Activated naive CD8-positive, alpha-beta T cell treated with anti-CD3 and anti-CD28 coated beads, Interleukin-2, amount 50 U/mL, for 16 hours (primary cell): ENCODE results near the gene BCO1.
"Not testable (repeated sequence)": the region's sequence is repeated elsewhere in the genome, so short reads cannot be mapped to it uniquely, and the experiment has no call there.

ENCODE experiments used
- DNase-seq: peaks from one replicate; pipeline ENCODE4 v3.0.0-alpha.2; 2020; ENCODE audit warnings: low read depth, low spot score

The BCO1 gene, protein sequence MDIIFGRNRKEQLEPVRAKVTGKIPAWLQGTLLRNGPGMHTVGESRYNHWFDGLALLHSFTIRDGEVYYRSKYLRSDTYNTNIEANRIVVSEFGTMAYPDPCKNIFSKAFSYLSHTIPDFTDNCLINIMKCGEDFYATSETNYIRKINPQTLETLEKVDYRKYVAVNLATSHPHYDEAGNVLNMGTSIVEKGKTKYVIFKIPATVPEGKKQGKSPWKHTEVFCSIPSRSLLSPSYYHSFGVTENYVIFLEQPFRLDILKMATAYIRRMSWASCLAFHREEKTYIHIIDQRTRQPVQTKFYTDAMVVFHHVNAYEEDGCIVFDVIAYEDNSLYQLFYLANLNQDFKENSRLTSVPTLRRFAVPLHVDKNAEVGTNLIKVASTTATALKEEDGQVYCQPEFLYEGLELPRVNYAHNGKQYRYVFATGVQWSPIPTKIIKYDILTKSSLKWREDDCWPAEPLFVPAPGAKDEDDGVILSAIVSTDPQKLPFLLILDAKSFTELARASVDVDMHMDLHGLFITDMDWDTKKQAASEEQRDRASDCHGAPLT

DNA sequence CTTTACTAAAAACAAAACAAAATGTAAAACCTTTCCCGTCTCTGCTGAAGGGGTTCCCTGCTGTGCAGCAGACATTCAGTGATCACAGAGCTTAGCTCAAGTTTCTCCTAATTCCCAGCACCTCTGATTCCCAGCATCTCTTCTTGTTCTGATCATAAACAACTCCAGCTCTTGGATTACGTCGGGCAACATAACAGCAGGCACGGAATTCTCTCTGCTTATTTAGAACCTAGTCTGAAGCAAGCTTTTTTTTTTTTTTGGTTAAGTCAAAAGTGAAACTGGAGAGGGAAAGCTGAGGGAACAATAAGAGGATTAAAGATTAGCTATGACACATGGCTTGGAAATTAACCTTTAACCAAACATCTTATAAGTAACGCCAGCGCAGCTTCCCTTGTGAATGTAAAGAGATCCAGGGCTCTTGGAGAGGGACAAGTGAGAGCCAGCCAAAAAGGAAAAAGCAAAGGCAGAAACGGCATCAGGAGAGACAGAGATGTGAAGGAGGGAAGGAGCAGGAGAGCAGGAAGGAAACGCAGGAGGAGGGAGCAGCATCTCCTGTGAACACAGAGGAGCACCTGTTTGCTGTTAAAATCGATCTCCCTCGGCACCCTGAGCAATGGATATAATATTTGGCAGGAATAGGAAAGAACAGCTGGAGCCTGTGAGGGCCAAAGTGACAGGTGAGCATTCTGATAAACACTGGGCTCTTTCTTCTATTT, at the start of gene BCO1:
BCO1 (plus strand) TSS at position 394 of the 716 bp plus-strand sequence; CDS start at position 614, 220 bp downstream.
- DNase-seq: no peak

DNA sequence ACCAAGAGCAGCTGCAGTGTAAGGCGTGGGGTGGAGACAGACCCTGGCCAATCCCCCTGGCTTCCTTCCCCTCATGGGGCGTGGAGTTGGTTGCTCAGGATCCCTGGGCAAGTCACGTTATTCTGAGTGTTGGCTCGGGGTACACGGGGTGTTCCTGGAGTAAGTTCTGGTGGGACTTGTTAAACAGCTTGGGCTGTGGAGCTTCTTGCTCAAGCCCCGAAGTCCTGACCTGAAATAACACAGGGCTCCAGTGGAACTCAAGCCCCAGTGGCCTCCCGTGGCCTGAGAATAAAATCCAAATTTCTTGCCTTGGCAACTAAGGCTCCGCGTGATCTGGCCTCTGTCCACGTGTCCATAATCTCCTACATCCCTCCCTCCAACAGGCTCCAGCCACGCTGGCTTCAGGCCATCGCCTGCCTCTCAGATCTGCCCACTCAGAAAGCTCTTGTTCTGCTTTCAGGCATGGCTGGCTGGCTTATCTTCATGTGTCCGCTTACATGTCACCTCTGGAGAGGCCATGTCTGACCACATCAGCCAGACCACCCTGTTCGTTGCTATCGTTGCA, 49.3 kb upstream of the BCO1 start:
- DNase-seq: no peak

DNA sequence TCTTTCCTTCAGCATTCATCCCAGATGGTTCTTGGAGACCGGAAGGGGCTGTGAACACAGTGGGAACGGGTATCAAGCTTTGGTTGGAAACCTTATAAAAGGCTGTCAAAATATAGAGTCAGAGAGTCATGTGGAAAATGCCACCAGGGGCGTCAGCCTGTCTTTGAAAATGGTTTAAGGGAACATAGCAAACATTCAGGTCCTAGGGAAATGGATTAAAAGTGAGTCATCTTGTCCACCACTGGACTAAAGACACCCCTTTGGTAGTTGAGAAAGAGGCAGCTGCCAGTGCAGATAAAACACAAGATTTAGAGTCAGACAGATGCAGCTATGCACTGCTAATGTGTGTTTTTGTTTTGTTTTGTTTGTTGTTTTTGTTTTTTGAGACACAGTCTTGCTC, 47.8 kb upstream of the BCO1 start:
- no peak for DNase-seq

DNA sequence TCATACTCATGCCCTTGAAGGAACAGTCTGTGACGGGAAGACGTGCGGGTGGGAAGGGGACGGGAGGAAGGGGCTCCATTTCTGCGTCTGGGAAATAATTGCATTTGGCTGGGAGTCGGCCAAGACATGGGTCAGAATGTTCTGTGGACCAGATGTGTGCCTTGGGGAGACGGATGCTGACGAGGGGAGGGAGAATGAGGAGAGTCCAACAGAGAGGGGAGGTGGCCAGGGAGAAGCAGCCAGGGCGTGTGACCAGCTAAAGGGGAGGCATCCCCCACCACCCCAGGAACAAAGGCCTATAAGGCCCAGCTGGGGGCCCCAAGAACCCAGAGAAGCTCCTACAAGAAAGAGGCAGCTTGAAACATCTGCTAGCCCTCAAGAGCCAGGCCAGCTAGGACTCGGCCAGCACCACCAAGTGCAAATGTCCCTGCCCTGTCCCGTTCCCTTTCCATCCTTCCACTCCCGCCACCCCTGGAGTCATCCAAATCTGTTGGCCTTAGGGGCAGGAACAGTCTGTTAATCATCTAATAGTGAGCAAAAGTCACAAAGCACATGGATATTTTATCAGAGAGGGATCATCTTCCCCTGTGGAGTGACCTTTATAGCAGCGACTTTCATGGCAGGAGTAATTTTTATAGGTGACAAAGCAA, 42.5 kb upstream of the BCO1 start:
- no peak for DNase-seq

DNA sequence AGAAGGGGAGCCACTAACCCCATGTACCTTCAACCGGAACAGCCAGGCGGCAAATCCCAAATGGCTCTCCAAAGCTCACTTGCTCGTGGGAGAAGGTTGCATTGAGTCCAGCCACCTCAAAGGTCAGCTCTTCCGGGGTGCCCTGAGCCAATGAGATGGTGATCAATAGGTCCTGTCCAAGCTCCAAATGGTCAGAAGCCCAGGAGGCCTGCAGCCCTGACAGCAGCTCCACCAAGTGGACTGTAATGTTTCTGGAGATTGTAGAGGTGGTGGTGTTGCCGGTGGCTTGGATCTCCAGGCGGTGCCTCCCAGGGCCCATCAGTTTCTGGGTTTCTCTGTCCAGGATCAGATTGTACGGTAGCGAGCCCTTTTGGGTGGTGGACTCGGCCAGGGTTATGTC, 39.9 kb upstream of the BCO1 start:
- no peak for DNase-seq

DNA sequence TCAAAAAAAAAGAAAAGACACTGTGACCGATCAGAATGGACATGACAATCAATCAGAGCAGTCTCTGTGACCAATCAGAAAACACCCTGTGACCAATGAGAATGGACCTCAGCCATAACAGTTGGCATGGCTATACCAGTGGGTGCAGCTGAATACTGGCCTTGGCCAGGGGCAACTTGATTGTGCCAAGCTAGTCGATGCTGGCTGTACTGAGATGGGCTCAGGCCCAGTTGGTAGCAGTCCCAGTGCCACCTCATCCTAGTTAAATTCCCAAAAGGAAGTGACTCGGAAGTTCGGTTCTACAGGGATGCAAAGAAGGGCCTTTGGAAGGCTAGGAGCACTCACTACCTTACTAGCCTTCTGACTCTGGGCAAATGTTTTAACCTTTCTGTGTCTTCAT, 37.2 kb upstream of the BCO1 start:
- DNase-seq: no peak

DNA sequence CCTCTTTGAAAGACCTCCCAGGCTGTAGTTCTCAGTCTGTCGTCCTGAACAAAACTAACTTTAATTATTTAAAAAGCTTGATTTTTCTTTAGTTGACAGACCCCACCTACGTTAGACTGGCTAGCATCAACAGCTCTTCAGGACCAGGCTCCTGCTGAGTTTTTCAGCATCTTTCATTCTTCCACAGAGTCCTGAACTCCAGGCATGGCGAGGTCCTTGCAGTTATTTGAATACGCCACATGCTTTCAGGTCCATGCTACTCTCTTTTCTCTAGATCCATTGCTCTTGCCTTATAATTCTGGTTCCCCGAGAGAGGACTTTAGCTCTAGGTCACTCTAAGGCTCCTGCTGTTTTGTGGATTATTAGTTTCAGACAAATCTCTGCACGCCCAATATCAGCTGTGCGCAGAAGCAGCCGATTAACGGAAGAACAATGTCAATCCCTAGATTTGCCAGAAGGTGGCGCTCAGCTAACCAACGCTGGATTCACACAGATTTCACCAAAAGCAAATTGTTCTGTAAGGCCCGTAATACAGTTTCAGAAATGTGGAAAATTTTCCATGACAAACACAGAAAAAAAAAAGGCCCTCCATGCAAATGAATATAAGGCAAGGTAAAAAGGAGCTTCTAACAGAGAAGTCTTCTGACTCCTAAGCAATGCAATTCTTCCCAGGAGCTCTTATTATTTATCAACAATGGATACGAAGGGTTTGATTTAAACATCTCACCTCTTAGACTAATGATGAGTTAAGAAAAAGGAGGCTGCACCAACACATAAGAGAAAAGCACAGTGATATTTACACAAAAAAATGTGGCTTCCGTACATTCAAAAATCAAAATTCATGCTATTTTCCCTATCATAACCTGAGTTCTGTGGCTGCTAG, 33.5 kb upstream of the BCO1 start:
- no peak for DNase-seq

DNA sequence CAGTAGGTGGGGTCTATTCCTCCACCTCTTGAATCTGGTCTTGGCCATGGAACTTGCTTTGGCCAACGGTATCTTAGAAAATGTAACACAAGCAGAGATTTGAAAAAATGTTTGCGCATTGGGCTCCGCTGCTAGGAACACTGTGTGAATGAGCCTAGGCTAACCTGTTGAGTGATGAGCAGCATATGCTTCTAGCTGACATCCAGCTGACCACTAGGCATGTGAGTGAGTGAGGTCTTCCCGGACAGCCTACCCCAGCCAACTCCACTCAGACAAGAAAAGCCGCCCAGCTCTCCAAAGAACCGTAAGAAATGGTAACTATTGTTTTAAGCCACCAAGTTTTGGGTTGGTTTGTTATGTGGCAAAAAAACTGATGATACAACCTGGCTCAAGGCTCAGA, 31.4 kb upstream of the BCO1 start:
- DNase-seq: no peak

DNA sequence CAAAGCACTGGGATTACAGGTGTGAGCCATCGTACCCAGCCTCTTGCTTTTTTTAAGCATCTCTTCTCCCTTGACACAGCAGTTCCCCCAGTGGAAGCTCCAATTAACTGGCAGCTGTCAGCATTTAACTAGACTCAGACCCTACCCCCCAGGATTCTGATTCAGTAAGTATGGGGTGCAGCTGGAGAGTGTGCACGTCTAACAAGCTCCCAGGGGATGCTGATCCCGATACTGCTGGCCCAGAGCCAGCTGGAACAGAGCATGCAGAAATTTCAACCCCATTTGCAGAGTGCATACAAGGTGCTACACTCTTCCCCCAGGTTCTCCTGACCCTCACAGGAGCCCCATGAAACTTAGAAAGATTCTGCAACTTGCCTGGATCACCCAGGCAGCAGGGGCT, 27.7 kb upstream of the BCO1 start:
- DNase-seq: no peak

DNA sequence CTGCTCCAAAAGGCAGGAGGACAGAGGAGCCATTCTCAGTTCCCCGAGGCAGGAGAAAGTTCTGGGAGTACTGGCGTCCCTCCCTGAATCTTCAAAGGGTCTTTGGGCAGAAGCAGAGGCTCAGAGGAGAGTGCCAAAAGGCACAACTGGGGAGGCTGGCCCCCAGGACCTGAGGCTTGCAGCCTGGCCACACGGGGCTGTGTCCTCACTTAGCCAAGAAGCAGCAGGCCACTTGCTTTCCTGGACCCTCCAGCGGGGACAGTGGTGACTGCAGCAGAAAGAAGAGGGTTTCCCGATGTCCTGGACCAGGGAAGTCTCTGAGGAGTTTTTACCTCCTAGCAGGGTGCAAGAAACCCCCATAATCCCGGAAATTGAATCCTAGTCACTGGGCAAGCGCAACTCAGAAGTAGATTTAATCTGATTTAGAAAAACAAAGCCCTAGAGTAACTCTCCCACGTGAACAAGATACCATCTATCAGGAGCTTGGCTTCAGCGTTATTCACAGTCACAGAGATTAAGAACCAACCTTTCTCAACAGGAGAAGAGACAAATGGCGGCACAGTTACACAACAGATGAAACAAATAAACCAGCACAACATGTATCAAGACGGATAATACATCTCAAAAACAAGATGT, 25.5 kb upstream of the BCO1 start:
- DNase-seq: no peak

DNA sequence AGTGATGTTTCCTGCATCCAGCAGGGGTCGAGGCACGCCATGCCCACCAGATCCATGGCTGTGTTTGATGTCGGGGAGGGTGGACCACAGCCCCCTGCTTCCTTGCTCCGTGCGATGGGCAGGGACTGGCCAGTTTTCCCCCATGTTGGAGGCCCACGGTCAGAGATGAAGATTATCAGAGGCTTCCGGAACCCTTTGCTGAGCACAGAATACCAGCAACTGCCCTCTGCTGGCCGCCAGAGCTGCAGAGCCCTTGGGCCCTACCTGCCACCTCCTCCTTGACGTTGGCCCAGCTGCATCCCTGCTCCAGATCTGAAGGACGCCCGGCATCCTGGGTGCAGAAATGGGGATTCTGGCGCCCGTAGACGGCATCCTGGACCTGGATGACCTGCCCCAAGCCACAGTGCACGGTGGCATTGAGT, 23.7 kb upstream of the BCO1 start:
- DNase-seq: no peak

DNA sequence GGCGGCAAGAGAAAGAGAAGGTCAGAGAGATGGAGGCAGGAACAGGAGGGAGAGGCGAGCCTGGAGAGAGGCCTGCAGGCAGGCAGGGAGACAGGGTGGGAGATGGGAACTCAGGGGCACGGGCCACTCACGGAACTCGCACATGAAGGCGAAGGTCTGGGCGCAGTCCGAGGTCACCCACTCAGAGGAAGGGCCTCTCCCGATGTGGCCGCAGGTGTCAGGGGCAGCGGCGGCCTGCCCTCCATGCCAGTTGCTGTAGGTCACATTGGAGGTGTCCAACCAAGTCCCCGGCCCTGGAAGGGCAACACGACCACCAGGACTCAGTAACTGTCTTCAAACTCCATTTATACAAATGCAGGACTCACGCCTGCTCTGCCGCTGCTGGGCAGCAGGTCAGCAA, 22.4 kb upstream of the BCO1 start:
- no peak for DNase-seq

DNA sequence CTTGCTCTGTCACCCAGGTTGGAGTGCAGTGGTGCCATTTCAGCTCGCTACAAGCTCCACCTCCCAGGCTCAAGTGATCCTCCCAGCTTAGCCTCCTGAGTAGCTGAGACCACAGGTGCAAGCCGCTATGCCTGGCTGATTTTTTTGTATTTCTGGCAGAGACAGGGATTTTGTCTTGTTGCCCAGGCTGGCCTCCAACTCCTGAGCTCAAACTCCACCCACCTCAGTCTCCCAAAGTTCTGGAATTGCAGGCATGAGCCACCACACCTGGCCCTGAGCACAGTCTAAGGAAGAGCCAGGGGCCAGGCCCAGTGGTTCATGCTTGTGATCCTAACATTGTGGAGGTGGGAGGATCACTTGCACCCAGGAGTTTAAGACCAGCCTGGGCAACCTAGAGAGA, 21.8 kb upstream of the BCO1 start:
- no peak for DNase-seq

DNA sequence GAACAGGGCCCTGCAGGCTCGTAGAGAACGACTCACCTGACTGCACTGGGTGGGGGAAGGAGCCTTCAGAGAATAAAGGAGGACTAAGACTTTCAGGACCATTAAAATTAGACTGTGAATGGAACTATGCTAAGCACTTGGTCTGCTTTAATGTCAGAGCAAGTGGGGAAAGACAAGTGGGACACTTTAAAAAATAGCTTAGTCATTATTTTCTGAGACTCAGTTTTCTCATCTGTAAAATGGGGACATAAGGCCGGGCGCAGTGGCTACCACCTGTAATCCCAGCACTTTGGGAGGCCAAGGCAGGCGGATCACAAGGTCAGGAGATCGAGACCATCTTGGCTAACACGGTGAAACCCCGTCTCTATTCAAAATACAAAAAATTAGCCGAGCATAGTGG, 19.3 kb upstream of the BCO1 start:
- no peak for DNase-seq

DNA sequence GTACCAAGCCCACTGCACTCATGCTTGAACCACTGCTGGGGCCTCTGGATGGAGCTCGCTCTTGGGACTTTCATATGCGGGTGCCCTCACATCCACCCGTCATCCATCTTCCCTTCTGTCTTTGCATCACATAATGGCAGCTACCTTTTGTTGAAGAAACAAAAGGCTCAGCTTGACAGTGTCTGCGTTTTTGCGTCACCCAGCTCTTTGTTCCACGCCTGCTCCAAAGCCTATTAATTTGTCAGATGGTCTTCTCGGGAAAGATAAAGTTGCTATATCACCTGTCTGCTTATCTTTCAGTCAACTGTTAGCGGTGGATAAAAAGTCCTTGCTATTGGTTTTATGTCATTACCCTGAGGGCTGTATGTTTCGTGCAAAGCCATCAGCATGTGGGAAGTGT, 18.1 kb upstream of the BCO1 start:
- DNase-seq: no peak

DNA sequence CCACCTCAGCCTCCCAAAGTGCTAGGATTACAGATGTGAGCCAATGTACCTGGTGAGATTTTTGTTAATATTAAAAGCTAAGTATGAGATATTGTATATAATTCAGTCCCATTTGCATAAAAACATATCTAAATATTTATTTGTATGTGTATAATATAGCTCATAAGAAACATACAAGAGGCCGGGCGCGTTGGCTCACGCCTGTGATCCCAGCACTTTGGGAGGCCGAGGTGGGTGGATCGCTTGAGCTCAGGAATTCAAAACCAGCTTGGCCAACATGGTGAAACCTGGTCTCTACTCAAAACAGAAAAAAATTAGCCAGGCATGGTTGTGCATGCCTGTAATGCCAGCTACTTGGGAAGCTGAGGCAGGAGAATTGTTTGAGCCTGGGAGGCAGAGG, 16.8 kb upstream of the BCO1 start:
- no peak for DNase-seq

DNA sequence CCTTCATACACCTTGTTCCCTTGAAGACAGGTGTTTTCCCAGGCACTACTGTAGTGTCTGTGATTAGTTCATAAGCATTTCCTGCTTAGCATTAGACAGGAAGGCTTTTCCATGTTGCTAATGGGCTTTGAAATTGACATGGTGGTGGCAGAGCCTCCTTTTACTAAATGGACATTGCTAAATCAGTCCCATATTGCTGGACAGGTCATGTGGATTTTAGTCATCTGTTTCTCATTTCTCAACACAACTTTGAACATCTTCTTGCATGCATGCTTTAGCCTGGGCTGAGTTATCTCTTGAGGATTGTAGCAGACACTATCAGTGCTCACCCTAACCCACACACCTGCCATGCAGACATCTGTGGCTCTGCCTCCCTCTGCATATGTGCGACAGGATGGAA, 13.7 kb upstream of the BCO1 start:
- no peak for DNase-seq

DNA sequence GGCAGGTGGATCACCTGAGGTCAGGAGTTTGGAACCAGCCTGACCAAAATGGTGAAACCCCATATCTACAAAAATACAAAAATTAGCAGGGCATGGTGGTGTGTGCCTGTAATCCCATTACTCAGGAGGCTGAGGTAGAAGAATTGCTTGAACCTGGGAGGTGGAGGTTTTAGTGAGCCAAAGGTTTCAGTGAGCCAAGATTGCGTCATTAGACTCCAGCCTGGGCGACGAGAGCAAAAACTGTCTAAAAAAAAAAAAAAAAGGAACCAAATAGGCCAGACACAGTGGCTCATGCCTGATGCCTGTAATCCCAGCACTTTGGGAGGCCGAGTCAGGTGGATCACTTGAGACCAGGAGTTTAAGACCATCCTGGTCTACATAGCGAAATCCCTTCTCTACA, 12.8 kb upstream of the BCO1 start:
- DNase-seq: not testable (repeated sequence)

DNA sequence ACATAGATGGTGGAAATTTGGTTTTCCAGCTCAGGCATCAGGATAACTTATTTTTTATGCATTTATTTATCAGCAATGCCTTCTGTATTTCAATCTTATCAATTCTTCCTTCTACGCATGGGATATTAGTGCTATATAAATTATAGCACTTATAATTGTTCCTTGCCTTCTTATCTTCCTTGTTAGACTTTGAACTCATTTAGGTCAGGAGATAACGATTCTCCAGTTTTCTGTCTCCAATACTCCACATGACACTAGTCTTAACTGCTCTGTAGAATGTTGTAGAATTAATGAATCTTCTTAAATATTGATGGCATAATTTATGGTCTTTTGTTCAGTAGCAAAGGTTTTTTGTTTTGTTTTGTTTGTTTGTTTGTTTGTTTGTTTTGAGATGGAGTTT, 10.7 kb upstream of the BCO1 start:
- no peak for DNase-seq

DNA sequence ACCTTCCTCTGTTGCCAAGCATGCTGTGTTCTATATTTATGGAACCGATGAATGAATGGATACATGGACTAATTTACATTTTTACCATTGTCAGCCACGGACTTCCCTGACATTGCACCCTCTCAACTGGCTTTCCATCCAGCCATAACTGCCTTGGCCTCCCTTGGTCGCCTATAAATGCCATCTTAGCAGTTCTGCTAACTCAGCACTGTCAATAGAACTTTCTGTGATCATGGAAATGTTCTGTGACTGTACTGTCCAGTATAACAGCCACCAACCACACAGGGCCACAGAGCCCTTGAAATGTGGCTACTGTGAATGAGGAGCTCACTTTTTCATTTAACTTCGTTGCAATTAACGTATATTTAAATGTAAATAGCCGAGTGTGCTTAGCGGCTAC, 8.7 kb upstream of the BCO1 start:
- no peak for DNase-seq

DNA sequence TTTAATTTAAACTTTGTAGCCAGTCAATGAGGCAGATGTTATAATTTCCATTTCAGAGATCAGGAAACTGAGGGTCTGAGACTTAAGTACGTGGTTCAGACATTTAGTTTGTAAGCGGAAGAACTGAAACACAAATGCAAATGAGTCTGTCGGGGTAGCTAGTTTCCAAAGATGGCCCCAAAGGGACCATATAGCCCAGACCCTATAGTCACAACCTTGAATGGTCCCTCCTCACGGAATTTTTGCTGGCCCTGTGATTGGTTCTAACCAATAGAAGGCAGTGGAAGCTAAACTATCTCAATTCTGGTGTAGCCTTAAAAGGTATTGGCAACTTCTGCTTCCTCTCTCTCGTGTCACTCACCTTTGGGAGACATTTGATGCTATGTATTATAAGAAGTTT, 7.5 kb upstream of the BCO1 start:
- no peak for DNase-seq
